K562 (cell line): ENCODE measurements around the gene SEC23IP. TPM values are rescaled to one million over a fixed set of nuclear protein-coding genes. Genes with fewer than 3 reads are reported as not detected.

Experiments used
- L3MBTL2 ChIP-seq: fragments of 450-650 bp; IDR thresholded peaks from 2 replicates; pipeline ENCODE4 v1.6.1; 2016; ENCODE audit warnings: mild to moderate bottlenecking, moderate library complexity
- PHF21A ChIP-seq: fragments of 450-650 bp; IDR thresholded peaks from 2 replicates; pipeline ENCODE4 v1.6.1; 2017; ENCODE audit warnings: low read depth, borderline replicate concordance
- PHF8 ChIP-seq: fragments of 200-600 bp; sonication (generic); IDR thresholded peaks from 2 replicates; pipeline ENCODE4 v1.6.1; 2012; ENCODE audit warnings: mixed run types, mild to moderate bottlenecking, inconsistent platforms, low read length, moderate library complexity, borderline replicate concordance
- POLR2G ChIP-seq: fragments of 200-400 bp; formaldehyde crosslinking; IDR thresholded peaks from 2 replicates; pipeline ENCODE4 v1.6.1; 2017; ENCODE audit warnings: low read depth, mild to moderate bottlenecking, antibody characterized with exemption, low read length, moderate library complexity
- PPARD ChIP-seq: fragments of 250-450 bp; sonication (Bioruptor Pico); IDR thresholded peaks from 2 replicates; pipeline ENCODE4 v1.8.0; 2022; ENCODE audit warnings: inconsistent platforms, mild to moderate bottlenecking, moderate library complexity
- PRMT5 ChIP-seq: sonication (generic); formaldehyde crosslinking; IDR thresholded peaks from 2 replicates; pipeline ENCODE4 v1.5.0; 2020; ENCODE audit warnings: missing genetic modification reagents
- SIX5 ChIP-seq, 2 experiments: IDR thresholded peaks; 2 replicates each; pipeline ENCODE4 v1.6.1; 2011; ENCODE audit warnings: low read length in 2 of 2, borderline replicate concordance in 1 of 2, low read depth in 1 of 2, mild to moderate bottlenecking in 1 of 2, moderate library complexity in 1 of 2; ENCODE audit not compliant: insufficient read depth in 1 of 2
- TARDBP ChIP-seq: fragments of 450-650 bp; IDR thresholded peaks from 2 replicates; pipeline ENCODE4 v1.6.1; 2016
- ZC3H11A ChIP-seq: IDR thresholded peaks from 2 replicates; pipeline ENCODE4 v1.6.1; 2012; ENCODE audit warnings: low read depth, low read length, improper control_type of control experiment
- ZFP1 ChIP-seq: fragments of 450-650 bp; formaldehyde crosslinking; IDR thresholded peaks from 2 replicates; pipeline ENCODE4 v1.4.0; 2020; ENCODE audit warnings: mild to moderate bottlenecking, mixed read lengths
- ZNF318 ChIP-seq, 2 experiments: fragments of 450-650 bp; IDR thresholded peaks; 2 replicates each; pipeline ENCODE4 v1.6.1; 2016; ENCODE audit warnings: mild to moderate bottlenecking in 2 of 2, borderline replicate concordance in 1 of 2, low read depth in 1 of 2, moderate library complexity in 1 of 2
- polyA plus RNA-seq, 8 experiments: library from polyadenylated mRNA; depleted of rRNA in 4 of 8; stranded (reverse) in 5 of 8; unstranded in 3 of 8; fragments of >200 nt; fragmentation: Nextera tagmentation in 2 of 8; fragmentation: Illumina TruSeq in 1 of 8; extraction: Ambion mirVana in 2 of 8; extraction: Trizol in 1 of 8; gene quantifications; 2 replicates each; pipeline versions ENCODE4 v1.2.1 to v1.2.3, GENCODE V29; 2011 to 2014; ENCODE audit warnings: inconsistent platforms in 1 of 8, missing spikeins in 1 of 8
- total RNA-seq, 7 experiments: library from RNA; depleted of rRNA in 6 of 7; stranded (reverse); fragments of >200 nt in 6 of 7; fragmentation: Illumina TruSeq in 2 of 7; extraction: Trizol in 2 of 7; gene quantifications; 2 replicates each; pipeline versions ENCODE4 v1.2.1 to v1.2.3, GENCODE V29; 2011 to 2021; ENCODE audit warnings: low replicate concordance in 1 of 7
- TF ChIP-seq, protein P1 (sequence below), 2 experiments: fragments of 150-350 bp in 1 of 2; IDR thresholded peaks; 2 replicates each; pipeline ENCODE4 v1.6.1; 2012 to 2016; ENCODE audit warnings: low read depth in 2 of 2, low read length in 2 of 2, mild to moderate bottlenecking in 1 of 2, moderate library complexity in 1 of 2
- TF ChIP-seq, protein P2 (sequence below): conservative IDR thresholded peaks from 2 replicates; pipeline ENCODE4 v1.6.1; 2011; ENCODE audit warnings: low read depth, mild to moderate bottlenecking, low read length; ENCODE audit not compliant: control insufficient read depth

Gene SEC23IP
- total and polyA plus RNA-seq, 9 of the 15 experiments (the other 6 are each of a cell fraction or from before 2014, with no cell fraction given): 15.8 to 38.4 (median 22.5) TPM

DNA sequence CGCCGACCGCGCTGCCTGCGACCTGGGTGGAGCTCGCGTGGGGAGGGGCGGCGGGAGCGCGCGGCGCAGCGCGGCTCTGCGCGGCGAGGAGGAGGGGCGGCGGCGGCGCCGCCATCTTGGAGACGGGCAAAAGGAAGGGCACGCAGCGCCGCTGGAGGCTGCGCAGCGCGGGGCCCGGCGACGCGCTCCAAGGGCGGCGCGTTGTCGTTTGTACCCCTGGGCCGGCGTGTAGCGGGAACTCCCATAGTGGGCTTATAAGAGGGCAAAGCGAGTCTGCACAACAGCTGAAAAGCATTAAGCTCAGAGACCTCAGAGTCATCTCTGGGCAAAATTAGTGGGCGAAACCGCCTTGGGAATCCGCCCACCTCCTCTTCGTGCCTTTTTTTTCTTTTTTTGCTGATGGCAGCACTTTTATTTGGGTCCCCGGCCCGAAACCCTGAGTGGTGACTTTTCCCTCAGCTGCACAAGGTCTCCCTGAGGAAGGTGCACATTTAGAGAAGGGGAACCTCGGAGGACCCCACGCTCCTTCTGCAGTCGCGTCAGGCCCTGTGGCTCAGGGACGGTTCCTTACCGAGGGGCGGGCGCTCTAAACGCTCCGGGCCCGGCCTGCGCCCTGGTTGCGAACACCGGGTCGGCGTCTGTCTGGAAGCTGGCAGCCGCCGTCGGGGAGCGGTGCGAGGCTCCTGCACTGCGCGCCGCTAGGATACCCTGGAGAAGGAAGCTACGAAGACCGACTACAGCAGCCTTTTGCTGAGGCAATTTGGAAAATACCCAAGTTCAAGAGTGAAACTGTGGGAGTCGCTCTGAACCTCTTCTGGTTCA lies 19.5 kb upstream of the SEC23IP start (continued):
- no peak for TF ChIP-seq ZNF318 (IDR thresholded peaks at IDR 0.05; ENCODE audit: borderline replicate concordance in 1 of 2, low read depth in 1 of 2)
- no peak for TF ChIP-seq PPARD
- peak; percentile 86 for TF ChIP-seq PHF8
- TF ChIP-seq PHF21A: no peak
- TF ChIP-seq ZC3H11A: no peak
- no peak for TF ChIP-seq TARDBP
- peak; percentile 43 to 47; a peak in 3 of 4 replicates for TF ChIP-seq SIX5 (IDR thresholded peaks at IDR 0.05; ENCODE audit: borderline replicate concordance in 1 of 2, insufficient read depth in 1 of 2, low read depth in 1 of 2, low read length in 2 of 2)
- TF ChIP-seq, protein P1, sequence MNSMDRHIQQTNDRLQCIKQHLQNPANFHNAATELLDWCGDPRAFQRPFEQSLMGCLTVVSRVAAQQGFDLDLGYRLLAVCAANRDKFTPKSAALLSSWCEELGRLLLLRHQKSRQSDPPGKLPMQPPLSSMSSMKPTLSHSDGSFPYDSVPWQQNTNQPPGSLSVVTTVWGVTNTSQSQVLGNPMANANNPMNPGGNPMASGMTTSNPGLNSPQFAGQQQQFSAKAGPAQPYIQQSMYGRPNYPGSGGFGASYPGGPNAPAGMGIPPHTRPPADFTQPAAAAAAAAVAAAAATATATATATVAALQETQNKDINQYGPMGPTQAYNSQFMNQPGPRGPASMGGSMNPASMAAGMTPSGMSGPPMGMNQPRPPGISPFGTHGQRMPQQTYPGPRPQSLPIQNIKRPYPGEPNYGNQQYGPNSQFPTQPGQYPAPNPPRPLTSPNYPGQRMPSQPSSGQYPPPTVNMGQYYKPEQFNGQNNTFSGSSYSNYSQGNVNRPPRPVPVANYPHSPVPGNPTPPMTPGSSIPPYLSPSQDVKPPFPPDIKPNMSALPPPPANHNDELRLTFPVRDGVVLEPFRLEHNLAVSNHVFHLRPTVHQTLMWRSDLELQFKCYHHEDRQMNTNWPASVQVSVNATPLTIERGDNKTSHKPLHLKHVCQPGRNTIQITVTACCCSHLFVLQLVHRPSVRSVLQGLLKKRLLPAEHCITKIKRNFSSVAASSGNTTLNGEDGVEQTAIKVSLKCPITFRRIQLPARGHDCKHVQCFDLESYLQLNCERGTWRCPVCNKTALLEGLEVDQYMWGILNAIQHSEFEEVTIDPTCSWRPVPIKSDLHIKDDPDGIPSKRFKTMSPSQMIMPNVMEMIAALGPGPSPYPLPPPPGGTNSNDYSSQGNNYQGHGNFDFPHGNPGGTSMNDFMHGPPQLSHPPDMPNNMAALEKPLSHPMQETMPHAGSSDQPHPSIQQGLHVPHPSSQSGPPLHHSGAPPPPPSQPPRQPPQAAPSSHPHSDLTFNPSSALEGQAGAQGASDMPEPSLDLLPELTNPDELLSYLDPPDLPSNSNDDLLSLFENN (IDR thresholded peaks at IDR 0.05; ENCODE audit: low read depth in 2 of 2, low read length in 2 of 2): no peak
- no peak for TF ChIP-seq PRMT5
- TF ChIP-seq L3MBTL2: peak; percentile 76
- TF ChIP-seq, protein P2, sequence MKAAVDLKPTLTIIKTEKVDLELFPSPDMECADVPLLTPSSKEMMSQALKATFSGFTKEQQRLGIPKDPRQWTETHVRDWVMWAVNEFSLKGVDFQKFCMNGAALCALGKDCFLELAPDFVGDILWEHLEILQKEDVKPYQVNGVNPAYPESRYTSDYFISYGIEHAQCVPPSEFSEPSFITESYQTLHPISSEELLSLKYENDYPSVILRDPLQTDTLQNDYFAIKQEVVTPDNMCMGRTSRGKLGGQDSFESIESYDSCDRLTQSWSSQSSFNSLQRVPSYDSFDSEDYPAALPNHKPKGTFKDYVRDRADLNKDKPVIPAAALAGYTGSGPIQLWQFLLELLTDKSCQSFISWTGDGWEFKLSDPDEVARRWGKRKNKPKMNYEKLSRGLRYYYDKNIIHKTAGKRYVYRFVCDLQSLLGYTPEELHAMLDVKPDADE: peak; percentile 93
- no peak for TF ChIP-seq ZFP1 (CRISPR knock-in tag)
- TF ChIP-seq POLR2G: peak; percentile 79
